Endodermal cell (in vitro differentiated cells): ENCODE measurements around the gene LARP6. TPM values are rescaled to one million over a fixed set of nuclear protein-coding genes. Genes with fewer than 3 reads are reported as not detected.
A peak's percentile ranks its signal among the peaks of the same experiment; 100 is the strongest.
"Not testable (repeated sequence)": the region's sequence is repeated elsewhere in the genome, so short reads cannot be mapped to it uniquely, and the experiment has no call there.

ENCODE experiments used
- DNase-seq: peaks from one replicate; pipeline ENCODE4 v3.0.0-alpha.2; 2017
- H3K27ac ChIP-seq: 2 replicates; pipeline ENCODE4 v1.5.1; 2013; ENCODE audit warnings: mild to moderate bottlenecking, low read depth, low read length, moderate library complexity
- H3K27me3 ChIP-seq: 2 replicates; pipeline ENCODE4 v1.6.1; 2013; ENCODE audit warnings: mild to moderate bottlenecking, low read length, moderate library complexity; ENCODE audit not compliant: insufficient read depth, control insufficient read depth, poor library complexity, severe bottlenecking
- H3K36me3 ChIP-seq: 2 replicates; pipeline ENCODE4 v1.7.0; 2013; ENCODE audit warnings: mild to moderate bottlenecking, low read length, moderate library complexity; ENCODE audit not compliant: control insufficient read depth, insufficient read depth
- H3K4me1 ChIP-seq: one replicate; pipeline ENCODE4 v1.7.0; 2013; ENCODE audit warnings: low read length; ENCODE audit not compliant: control insufficient read depth, insufficient read depth
- H3K4me3 ChIP-seq: 2 replicates; pipeline ENCODE4 v1.5.1; 2013; ENCODE audit warnings: mild to moderate bottlenecking, low read length, moderate library complexity
- H3K9ac ChIP-seq: 2 replicates; pipeline ENCODE4 v1.6.1; 2013; ENCODE audit warnings: mild to moderate bottlenecking, low read length, moderate library complexity; ENCODE audit not compliant: poor library complexity, severe bottlenecking; ENCODE audit errors: extremely low read depth
- H3K9me3 ChIP-seq: 2 replicates; pipeline ENCODE4 v1.6.1; 2013; ENCODE audit warnings: mild to moderate bottlenecking, low read length, moderate library complexity; ENCODE audit not compliant: control insufficient read depth
- H3K27ac Mint-ChIP-seq: 2 replicates; pipeline ENCODE4 v1.8.0; 2020; ENCODE audit warnings: mixed read lengths
- H3K27me3 Mint-ChIP-seq: 2 replicates; pipeline ENCODE4 v1.8.0; 2021; ENCODE audit warnings: mild to moderate bottlenecking, mixed read lengths; ENCODE audit not compliant: insufficient read depth
- H3K36me3 Mint-ChIP-seq: 2 replicates; pipeline ENCODE4 v1.8.0; 2020; ENCODE audit warnings: low read depth, mixed read lengths
- H3K4me1 Mint-ChIP-seq: 2 replicates; pipeline ENCODE4 v1.8.0; 2020; ENCODE audit warnings: mixed read lengths
- H3K4me3 Mint-ChIP-seq: 2 replicates; pipeline ENCODE4 v1.8.0; 2020; ENCODE audit warnings: mild to moderate bottlenecking, moderate library complexity, mixed read lengths
- H3K9me3 Mint-ChIP-seq: 2 replicates; pipeline ENCODE4 v1.8.0; 2020; ENCODE audit warnings: mild to moderate bottlenecking, mixed read lengths
- CTCF ChIP-seq: fragments of 200-600 bp; sonication (generic); conservative IDR thresholded peaks from 2 replicates; pipeline ENCODE4 v1.5.0; 2021; ENCODE audit warnings: antibody characterized with exemption, mild to moderate bottlenecking
- WGBS, 2 experiments: methylation state at CpG; one replicate each; pipeline versions ENCODE4 v1.1.5 to v1.1.7; 2013; ENCODE audit warnings: missing lambda C conversion rate in 2 of 2, mixed read lengths in 1 of 2; ENCODE audit not compliant: insufficient coverage in 1 of 2, insufficient read length in 1 of 2; 5-methylcytosine and 5-hydroxymethylcytosine counted together
- total RNA-seq, 2 donors: library from RNA; stranded (reverse); fragmentation: NEBNext Ultra II Directional in 1 of 2; extraction: Animal tissue kit (Norgen Biotek cat#: 25700) in 1 of 2; gene quantifications; 2 replicates in 1 of 2; 3 replicates in 1 of 2; pipeline ENCODE4 v1.2.1, GENCODE V29; 2021

The LARP6 gene
- total RNA-seq, 2 donors from 2014 or later, result 24.0 to 24.9 TPM

GRCh38 chr15:70818580-70818979 is 35.4 kb downstream of the LARP6 start:
- Histone ChIP-seq H3K4me1 (peaks cover 3% of the 10 kb centered on the region), H3K27ac (no peak overlapping the region), H3K27me3 (no peaks in the 10 kb centered on the region), H3K9ac (no peak overlapping the region), H3K9me3 (peaks cover 27% of the 10 kb centered on the region), H3K36me3 (no peaks in the 10 kb centered on the region), H3K4me3 (no peak overlapping the region)
- no peak for DNase-seq
- H3K36me3 Mint-ChIP-seq, result no peaks in the 10 kb centered on the region
- no peak overlapping the region for H3K27ac Mint-ChIP-seq
- H3K27me3 Mint-ChIP-seq, result no peaks in the 10 kb centered on the region
- no peak for TF ChIP-seq CTCF
- WGBS, 2 experiments, result 100% methylated on average over 2 of the region's 2 CpGs; no CpG with 5 or more reads in 1 of the 2 experiments
- H3K4me1 Mint-ChIP-seq, result peaks cover 18% of the 10 kb centered on the region
- peaks cover 20% of the 10 kb centered on the region for H3K9me3 Mint-ChIP-seq
- no peak overlapping the region for H3K4me3 Mint-ChIP-seq

DNA sequence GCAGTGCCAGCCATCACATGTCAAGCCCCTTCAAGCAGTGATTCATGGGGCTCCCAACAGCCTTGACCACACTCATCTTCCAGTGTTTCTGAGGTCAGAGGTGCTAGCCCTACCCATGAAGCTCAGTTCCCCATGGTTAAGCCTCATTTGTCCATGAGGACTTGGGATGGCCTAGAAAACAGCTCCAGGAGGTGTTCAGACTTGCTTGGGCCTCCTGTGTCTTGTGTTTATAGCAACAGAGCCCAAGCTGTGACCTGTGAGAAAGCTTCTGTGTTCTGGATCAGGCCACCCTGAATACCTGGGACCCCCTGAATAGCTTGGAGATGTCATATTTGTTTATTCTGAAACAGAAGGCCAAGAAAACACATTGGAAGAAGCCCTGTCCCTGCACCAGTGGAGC is 36.7 kb downstream of the LARP6 start:
- no peak overlapping the region for H3K9ac ChIP-seq
- H3K27me3 ChIP-seq, result no peaks in the 10 kb centered on the region
- Mint-ChIP-seq H3K4me1 (peaks cover 18% of the 10 kb centered on the region), H3K4me3 (no peak overlapping the region), H3K27me3 (no peaks in the 10 kb centered on the region), H3K9me3 (peaks cover 21% of the 10 kb centered on the region), H3K27ac (no peak overlapping the region), H3K36me3 (no peaks in the 10 kb centered on the region)
- no peak overlapping the region for H3K4me3 ChIP-seq
- H3K9me3 ChIP-seq, result peaks cover 35% of the 10 kb centered on the region
- no peak for DNase-seq
- peaks cover 3% of the 10 kb centered on the region for H3K4me1 ChIP-seq
- TF ChIP-seq CTCF, result no peak
- H3K36me3 ChIP-seq, result no peaks in the 10 kb centered on the region
- no peak overlapping the region for H3K27ac ChIP-seq

DNA sequence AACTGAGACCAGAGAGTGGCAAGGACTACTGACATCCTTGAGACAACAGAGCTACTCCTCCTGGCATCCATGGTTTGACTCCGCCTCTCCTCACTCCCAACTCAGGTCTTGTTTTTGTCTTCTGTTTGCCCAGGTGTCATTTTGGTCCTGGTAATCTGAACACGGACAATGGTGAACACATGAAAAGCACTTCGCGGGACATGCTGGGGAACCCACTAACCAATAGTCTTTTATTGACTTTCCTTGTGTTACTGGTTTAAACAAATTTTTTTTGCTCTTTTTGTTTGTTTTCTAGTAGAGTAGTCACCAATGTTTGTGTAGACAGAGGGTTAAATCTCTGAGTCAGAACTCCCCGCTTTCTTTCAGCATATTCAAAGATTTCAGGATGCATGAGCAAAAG is 38.4 kb downstream of the LARP6 start:
- H3K9me3 Mint-ChIP-seq, result peaks cover 21% of the 10 kb centered on the region
- H3K4me3 Mint-ChIP-seq, result no peak overlapping the region
- peaks cover 34% of the 10 kb centered on the region for H3K9me3 ChIP-seq
- H3K27me3 ChIP-seq, result no peaks in the 10 kb centered on the region
- no peak for DNase-seq
- H3K4me1 Mint-ChIP-seq, result peaks cover 18% of the 10 kb centered on the region
- no peak overlapping the region for H3K27ac ChIP-seq
- H3K36me3 ChIP-seq, result no peaks in the 10 kb centered on the region
- no peak for TF ChIP-seq CTCF
- H3K36me3 Mint-ChIP-seq, result no peaks in the 10 kb centered on the region
- H3K27ac Mint-ChIP-seq, result peak overlapping the region; percentile 30
- peaks cover 3% of the 10 kb centered on the region for H3K4me1 ChIP-seq
- H3K4me3 ChIP-seq, result peak overlapping the region; percentile 43
- 85 to 91% methylated on average over 4 to 5 of the region's 5 CpGs for WGBS, 2 experiments
- H3K27me3 Mint-ChIP-seq, result no peaks in the 10 kb centered on the region
- no peak overlapping the region for H3K9ac ChIP-seq

DNA sequence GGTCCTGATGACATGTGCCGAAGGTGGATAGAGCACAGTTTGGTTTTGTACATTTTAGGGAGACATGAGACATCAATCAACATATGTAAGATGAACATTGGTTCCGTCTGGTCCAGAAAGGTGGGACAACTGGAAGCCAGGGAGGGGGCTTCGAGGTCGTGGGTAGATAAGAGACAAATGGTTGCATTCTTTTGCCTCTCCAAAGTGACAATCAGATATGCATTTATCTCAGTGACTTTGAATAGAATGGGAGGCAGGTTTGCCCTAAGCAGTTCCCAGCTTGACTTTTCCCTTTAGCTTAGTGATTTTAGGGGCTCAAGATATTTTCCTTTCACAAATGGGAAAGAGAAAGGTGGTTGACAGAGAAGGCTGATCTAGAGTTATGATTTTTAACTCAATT is 38.9 kb downstream of the LARP6 start:
- not testable (repeated sequence) for H3K4me3 Mint-ChIP-seq, H3K36me3 ChIP-seq, H3K27ac ChIP-seq, H3K36me3 Mint-ChIP-seq, H3K27me3 ChIP-seq, DNase-seq, H3K9ac ChIP-seq, H3K4me1 ChIP-seq, H3K27me3 Mint-ChIP-seq
- H3K9me3 Mint-ChIP-seq, result peaks cover 21% of the 10 kb centered on the region
- H3K4me1 Mint-ChIP-seq, result peaks cover 18% of the 10 kb centered on the region
- peak overlapping the region; percentile 43 for H3K4me3 ChIP-seq
- peak overlapping the region; percentile 3 for H3K27ac Mint-ChIP-seq
- WGBS, 2 experiments, result 51 to 81% methylated on average over 4 of the region's 4 CpGs
- peaks cover 29% of the 10 kb centered on the region for H3K9me3 ChIP-seq
